GM13976 (cell line): Measurements from ENCODE around the gene IQSEC3.

ENCODE experiments used
- DNase-seq: peaks from one replicate; pipeline ENCODE4 v3.0.0; 2012; ENCODE audit warnings: low spot score
- CTCF ChIP-seq: IDR thresholded peaks from 2 replicates; pipeline ENCODE4 v1.5.1; 2012; ENCODE audit warnings: borderline replicate concordance, mild to moderate bottlenecking; ENCODE audit not compliant: insufficient read depth; ENCODE audit errors: extremely low read depth, missing control alignments, control extremely low read depth
- in situ Hi-C: fragments of 300-500 bp; cut with MboI; formaldehyde crosslinking; loops from one replicate; pipeline ENCODE4 v1.12.0; 2022; ENCODE audit warnings: low sequenced_read_pairs, mixed read lengths, inconsistent platforms; ENCODE audit not compliant: unreplicated experiment

IQSEC3 gene

GRCh38 chr12:172732-173161 lies 106.2 kb downstream of the IQSEC3 start:
- DNase-seq: no peak
- TF ChIP-seq CTCF: no peak
- in situ Hi-C loops: no loop called here

DNA sequence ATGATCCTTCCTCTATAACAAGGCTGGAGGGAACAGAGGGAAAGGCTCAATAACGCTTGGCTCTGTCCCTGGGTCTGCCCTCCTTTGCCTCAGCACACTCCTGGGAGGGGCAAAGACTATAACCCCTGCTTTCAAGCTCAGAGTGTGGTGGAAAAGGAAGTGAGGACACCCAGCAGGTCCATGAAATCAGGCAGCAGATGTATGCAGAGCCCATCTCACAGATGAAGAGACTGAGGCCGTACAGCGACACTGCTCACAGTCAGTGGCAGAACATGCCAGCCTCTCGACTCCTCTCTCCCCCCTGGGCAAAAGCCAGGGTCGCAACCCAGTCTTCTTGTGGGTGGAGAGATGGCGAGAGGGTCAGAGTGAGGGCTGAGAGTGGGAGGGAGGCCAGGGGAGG lies 107.6 kb downstream of the IQSEC3 start:
- no peak for TF ChIP-seq CTCF
- no peak for DNase-seq
- in situ Hi-C loops: no loop called here

DNA sequence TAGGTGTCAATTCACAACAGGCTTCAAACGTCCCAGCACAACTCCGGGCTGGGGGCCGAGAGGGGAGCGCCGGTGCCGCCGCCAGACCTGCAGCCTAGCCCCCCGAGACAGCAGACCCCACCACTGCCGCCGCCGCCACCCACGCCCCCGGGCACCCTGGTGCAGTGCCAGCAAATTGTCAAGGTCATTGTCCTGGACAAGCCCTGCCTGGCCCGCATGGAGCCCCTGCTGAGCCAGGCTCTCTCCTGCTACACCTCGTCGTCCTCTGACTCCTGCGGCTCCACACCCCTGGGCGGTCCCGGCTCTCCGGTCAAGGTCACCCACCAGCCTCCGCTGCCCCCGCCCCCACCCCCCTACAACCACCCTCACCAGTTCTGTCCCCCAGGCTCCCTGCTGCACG lies 108.0 kb downstream of the IQSEC3 start:
- TF ChIP-seq CTCF: no peak
- in situ Hi-C loops: no loop called here
- no peak for DNase-seq

DNA sequence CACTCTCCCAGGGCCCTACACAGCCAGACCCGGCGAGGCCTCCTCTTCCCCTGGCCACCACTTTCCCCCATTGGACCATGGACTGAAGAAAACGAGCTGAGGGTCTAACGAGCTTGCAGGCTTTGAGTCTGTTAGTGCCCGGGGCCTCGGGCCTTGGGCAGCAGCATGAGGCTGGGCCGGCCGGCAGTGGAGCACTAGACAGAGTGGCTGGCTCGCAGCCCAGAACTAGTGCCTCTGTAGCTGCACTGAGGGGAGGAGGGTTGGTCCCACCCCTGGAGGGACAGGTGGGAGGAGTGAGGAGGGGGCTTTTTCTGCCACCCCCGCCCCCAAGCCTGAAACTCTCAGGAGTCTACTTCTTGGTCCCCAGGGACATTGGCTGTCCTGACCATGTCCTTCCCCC lies 108.7 kb downstream of the IQSEC3 start:
- in situ Hi-C loops: no loop called here
- DNase-seq: no peak
- no peak for TF ChIP-seq CTCF

- no peak for TF ChIP-seq CTCF
- in situ Hi-C loops: no loop called here
- no peak for DNase-seq
Observed at GRCh38 chr12:175759-176158, 109.2 kb downstream of the IQSEC3 start.

DNA sequence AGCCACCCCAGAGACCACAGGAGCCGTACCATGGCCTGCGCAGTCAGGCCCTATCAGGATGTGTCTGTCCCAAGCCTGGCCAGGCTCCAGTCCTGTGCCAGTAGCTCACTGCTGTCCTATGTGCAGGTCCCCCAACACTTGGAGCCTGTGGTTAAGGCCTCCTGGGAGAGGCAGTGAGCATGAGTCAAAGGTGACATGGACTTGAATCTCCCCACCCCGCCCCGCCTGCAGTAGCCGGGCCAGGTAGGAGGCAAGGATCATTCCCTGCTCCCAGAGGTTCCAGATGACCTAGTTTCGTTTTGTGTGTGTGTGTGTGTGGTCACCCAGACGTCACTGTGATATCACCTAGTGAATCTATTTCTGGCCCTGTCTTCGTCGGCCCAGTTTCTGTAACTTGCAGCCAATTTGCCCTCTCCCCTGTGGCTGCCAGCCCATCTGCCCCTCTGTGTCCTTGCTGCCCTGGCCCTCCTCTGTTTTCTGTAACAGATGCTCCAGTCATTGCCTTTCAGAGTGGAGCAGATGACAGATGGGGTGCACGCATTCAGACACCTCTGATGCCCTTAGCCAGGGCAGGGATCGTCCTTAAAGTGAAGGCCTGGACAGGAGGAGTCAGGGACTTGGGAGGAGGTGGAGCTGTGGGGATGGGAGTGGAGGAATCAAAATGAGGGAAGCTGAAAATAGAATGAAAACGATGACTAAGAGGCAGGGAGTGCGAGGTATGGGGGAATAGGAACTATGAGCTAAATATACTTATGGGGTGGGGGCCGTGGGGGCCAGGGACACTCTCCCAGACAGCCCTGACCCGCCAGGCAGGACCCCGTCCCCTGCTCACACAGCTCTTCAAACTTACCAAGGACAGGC lies 110.0 kb downstream of the IQSEC3 start:
- no peak for TF ChIP-seq CTCF
- no peak for DNase-seq
- in situ Hi-C loops: no loop called here
